PC-3 (cell line): ENCODE results near the gene COL4A1.

Experiments used
- EZH2 ChIP-seq: fragments of 300-600 bp; sonication (generic); IDR thresholded peaks from one replicate; pipeline ENCODE4 v1.6.1; 2017; ENCODE audit warnings: antibody characterized with exemption, mild to moderate bottlenecking, low read length; ENCODE audit not compliant: unreplicated experiment
- TF ChIP-seq, protein P1 (sequence below): fragments of 300-600 bp; sonication (generic); conservative IDR thresholded peaks from 2 replicates; pipeline ENCODE4 v1.5.1; 2017; ENCODE audit warnings: antibody characterized with exemption, low read depth, mild to moderate bottlenecking, low read length

DNA sequence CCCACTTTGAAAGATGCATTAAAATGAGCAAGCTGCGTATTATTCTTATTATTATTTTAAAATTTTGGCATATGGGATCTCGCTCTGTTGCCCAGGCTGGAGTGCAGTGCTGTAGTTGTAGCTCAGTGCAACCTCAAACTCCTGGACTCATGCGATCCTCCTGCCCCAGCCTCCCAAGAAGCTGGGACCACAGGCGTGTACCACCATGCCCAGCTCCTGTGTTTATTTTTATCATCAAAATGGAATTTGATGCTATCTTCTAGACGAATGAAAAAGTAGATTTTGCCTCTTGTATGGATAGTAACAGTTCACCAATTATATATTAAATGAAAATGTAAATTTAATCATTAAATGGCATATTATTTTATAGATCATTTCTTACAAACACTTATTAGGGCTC lies 43.6 kb downstream of the COL4A1 start:
- TF ChIP-seq, protein P1, sequence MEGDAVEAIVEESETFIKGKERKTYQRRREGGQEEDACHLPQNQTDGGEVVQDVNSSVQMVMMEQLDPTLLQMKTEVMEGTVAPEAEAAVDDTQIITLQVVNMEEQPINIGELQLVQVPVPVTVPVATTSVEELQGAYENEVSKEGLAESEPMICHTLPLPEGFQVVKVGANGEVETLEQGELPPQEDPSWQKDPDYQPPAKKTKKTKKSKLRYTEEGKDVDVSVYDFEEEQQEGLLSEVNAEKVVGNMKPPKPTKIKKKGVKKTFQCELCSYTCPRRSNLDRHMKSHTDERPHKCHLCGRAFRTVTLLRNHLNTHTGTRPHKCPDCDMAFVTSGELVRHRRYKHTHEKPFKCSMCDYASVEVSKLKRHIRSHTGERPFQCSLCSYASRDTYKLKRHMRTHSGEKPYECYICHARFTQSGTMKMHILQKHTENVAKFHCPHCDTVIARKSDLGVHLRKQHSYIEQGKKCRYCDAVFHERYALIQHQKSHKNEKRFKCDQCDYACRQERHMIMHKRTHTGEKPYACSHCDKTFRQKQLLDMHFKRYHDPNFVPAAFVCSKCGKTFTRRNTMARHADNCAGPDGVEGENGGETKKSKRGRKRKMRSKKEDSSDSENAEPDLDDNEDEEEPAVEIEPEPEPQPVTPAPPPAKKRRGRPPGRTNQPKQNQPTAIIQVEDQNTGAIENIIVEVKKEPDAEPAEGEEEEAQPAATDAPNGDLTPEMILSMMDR, result no peak
- no peak for TF ChIP-seq EZH2
